Measurements from ENCODE around the gene XYLT2.

DNA sequence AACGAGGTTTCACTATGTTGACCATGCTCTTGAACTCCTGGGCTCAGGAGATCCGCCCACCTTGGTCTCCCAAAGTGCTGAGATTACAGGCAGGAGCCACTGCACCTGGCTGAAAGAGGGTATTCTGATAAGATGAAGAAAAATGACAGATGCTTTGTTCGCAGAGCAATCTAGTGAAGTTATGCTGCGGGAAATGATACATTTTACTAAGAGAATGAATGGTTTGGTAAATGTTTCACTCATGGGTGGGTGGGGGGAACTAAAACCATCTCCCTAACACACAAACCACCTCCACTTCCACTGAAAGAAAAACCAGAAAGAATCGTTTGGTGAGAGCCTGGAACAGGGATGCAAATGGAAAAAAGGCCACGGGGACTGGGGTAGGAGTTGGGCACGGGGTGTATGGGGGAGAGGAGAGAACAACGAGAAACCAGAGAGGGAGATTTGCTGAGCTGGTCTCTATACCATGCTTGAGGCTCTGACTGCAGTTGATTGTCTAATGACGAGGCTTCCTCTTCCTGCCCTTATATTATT, 19.0 kb upstream of the XYLT2 start:
- no peak for TF ChIP-seq SP2 (IDR thresholded peaks at IDR 0.05; ENCODE audit: low read length)
- no peak for TF ChIP-seq SP1 (IDR thresholded peaks at IDR 0.05; ENCODE audit: low read depth, low read length)
- TF ChIP-seq POLR2A (IDR thresholded peaks at IDR 0.05; ENCODE audit: control extremely low read depth in 1 of 2, low read depth in 2 of 2, low read length in 2 of 2): no peak
- TF ChIP-seq SRF (IDR thresholded peaks at IDR 0.05; ENCODE audit: low read depth, low read length): no peak
